ENCODE measurements around the gene SHANK3. TPM values are rescaled to one million over a fixed set of nuclear protein-coding genes. Genes with fewer than 3 reads are reported as not detected.
A peak's percentile ranks its signal among the peaks of the same experiment; 100 is the strongest.

SHANK3 gene
- total and polyA plus RNA-seq, 2 experiments from 2014 or later: 0.10 to 0.97 TPM

GRCh38 chr22:50674606-50675552, 2.3 kb downstream of the SHANK3 start:
- H3K27me3 ChIP-seq (replicated peaks; ENCODE audit: insufficient read depth): peaks cover 12% of the 10 kb centered on the region
- H3K4me3 ChIP-seq: peak overlapping the region; percentile 43; the same call in 1 of the 2 replicates

GRCh38 chr22:50675553-50676179, 3.0 kb downstream of the SHANK3 start:
- H3K4me1 ChIP-seq (ENCODE audit: insufficient read depth): no peaks in the 10 kb centered on the region
- no peaks in the 10 kb centered on the region for H3K9me3 ChIP-seq (ENCODE audit: low read depth)
- H3K9ac ChIP-seq: no peak overlapping the region
- H3K4me2 ChIP-seq (ENCODE audit: unreplicated experiment): no peak overlapping the region
- DNase-seq: no peak
- no peak overlapping the region for H3K4me3 ChIP-seq
- H3F3A ChIP-seq (ENCODE audit: insufficient read depth): no peaks in the 10 kb centered on the region
- no peaks in the 10 kb centered on the region for H3K79me2 ChIP-seq (ENCODE audit: insufficient read depth)
- H3K27me3 ChIP-seq (replicated peaks; ENCODE audit: insufficient read depth): peaks cover 12% of the 10 kb centered on the region
- TF ChIP-seq EZH2 (IDR thresholded peaks at IDR 0.05; ENCODE audit: insufficient read depth, poor library complexity, severe bottlenecking) (no peak), EZH2phosphoT487 (IDR thresholded peaks at IDR 0.05; ENCODE audit: insufficient read depth, low read depth) (no peak)
- no peak overlapping the region for H2AFZ ChIP-seq
- H4K20me1 ChIP-seq (ENCODE audit: insufficient read depth): no peaks in the 10 kb centered on the region
- H3K27ac ChIP-seq: no peak overlapping the region
- no peaks in the 10 kb centered on the region for H3K36me3 ChIP-seq (ENCODE audit: low read depth)
- no peaks in the 10 kb centered on the region for H3K9me2 ChIP-seq (ENCODE audit: insufficient read depth)
- in situ Hi-C loops (cut with MboI): no loop called here
- WGBS, 2 experiments (ENCODE audit: low coverage in 1 of 2, low lambda C conversion rate in 2 of 2, missing lambda C conversion rate in 2 of 2): 70 to 82% methylated on average over 9 of the region's 9 CpGs

More at GRCh38 chr22:50674606-50675552, 2.3 kb downstream of the SHANK3 start:
- TF ChIP-seq EZH2 (IDR thresholded peaks at IDR 0.05; ENCODE audit: insufficient read depth, poor library complexity, severe bottlenecking): no peak
- TF ChIP-seq EZH2phosphoT487 (IDR thresholded peaks at IDR 0.05; ENCODE audit: insufficient read depth, low read depth): no peak
- Histone ChIP-seq H4K20me1 (ENCODE audit: insufficient read depth) (no peaks in the 10 kb centered on the region), H3K9ac (no peak overlapping the region), H2AFZ (no peak overlapping the region), H3F3A (ENCODE audit: insufficient read depth) (no peaks in the 10 kb centered on the region), H3K36me3 (ENCODE audit: low read depth) (no peaks in the 10 kb centered on the region), H3K4me1 (ENCODE audit: insufficient read depth) (no peaks in the 10 kb centered on the region), H3K79me2 (ENCODE audit: insufficient read depth) (no peaks in the 10 kb centered on the region), H3K4me2 (ENCODE audit: unreplicated experiment) (no peak overlapping the region), H3K27ac (no peak overlapping the region), H3K9me3 (ENCODE audit: low read depth) (no peaks in the 10 kb centered on the region), H3K9me2 (ENCODE audit: insufficient read depth) (no peaks in the 10 kb centered on the region)
- 8 to 14% methylated on average over 43 to 55 of the region's 105 CpGs for WGBS, 2 experiments (ENCODE audit: low coverage in 1 of 2, low lambda C conversion rate in 2 of 2, missing lambda C conversion rate in 2 of 2)
- DNase-seq: peak; percentile 44
- in situ Hi-C loops (cut with MboI): no loop called here

GRCh38 chr22:50676180-50676636, 3.6 kb downstream of the SHANK3 start:
- H2AFZ ChIP-seq: no peak overlapping the region
- no peak overlapping the region for H3K4me2 ChIP-seq (ENCODE audit: unreplicated experiment)
- no peaks in the 10 kb centered on the region for H3K36me3 ChIP-seq (ENCODE audit: low read depth)
- no peaks in the 10 kb centered on the region for H3K79me2 ChIP-seq (ENCODE audit: insufficient read depth)
- no peaks in the 10 kb centered on the region for H3K9me3 ChIP-seq (ENCODE audit: low read depth)
- in situ Hi-C loops (cut with MboI): no loop called here
- DNase-seq: no peak
- H4K20me1 ChIP-seq (ENCODE audit: insufficient read depth): no peaks in the 10 kb centered on the region
- H3K4me1 ChIP-seq (ENCODE audit: insufficient read depth): no peaks in the 10 kb centered on the region
- no peak for TF ChIP-seq EZH2phosphoT487 (IDR thresholded peaks at IDR 0.05; ENCODE audit: insufficient read depth, low read depth)
- TF ChIP-seq EZH2 (IDR thresholded peaks at IDR 0.05; ENCODE audit: insufficient read depth, poor library complexity, severe bottlenecking): no peak
- H3K27ac ChIP-seq: no peak overlapping the region
- H3F3A ChIP-seq (ENCODE audit: insufficient read depth): no peaks in the 10 kb centered on the region
- no peak overlapping the region for H3K9ac ChIP-seq
- no peaks in the 10 kb centered on the region for H3K9me2 ChIP-seq (ENCODE audit: insufficient read depth)
- H3K4me3 ChIP-seq: no peak overlapping the region
- H3K27me3 ChIP-seq (replicated peaks; ENCODE audit: insufficient read depth): peaks cover 12% of the 10 kb centered on the region
- 88 to 90% methylated on average over 12 to 14 of the region's 14 CpGs for WGBS, 2 experiments (ENCODE audit: low coverage in 1 of 2, low lambda C conversion rate in 2 of 2, missing lambda C conversion rate in 2 of 2)

GRCh38 chr22:50676661-50677492, 4.3 kb downstream of the SHANK3 start:
- Histone ChIP-seq H3F3A (ENCODE audit: insufficient read depth) (no peaks in the 10 kb centered on the region), H4K20me1 (ENCODE audit: insufficient read depth) (no peaks in the 10 kb centered on the region)

More at GRCh38 chr22:50676661-50677492, 4.3 kb downstream of the SHANK3 start:
- Histone ChIP-seq H3K4me3 (no peak overlapping the region), H2AFZ (no peak overlapping the region), H3K4me1 (ENCODE audit: insufficient read depth) (no peaks in the 10 kb centered on the region), H3K27ac (no peak overlapping the region), H3K27me3 (replicated peaks; ENCODE audit: insufficient read depth) (peaks cover 12% of the 10 kb centered on the region), H3K9me3 (ENCODE audit: low read depth) (no peaks in the 10 kb centered on the region), H3K9me2 (ENCODE audit: insufficient read depth) (no peaks in the 10 kb centered on the region), H3K36me3 (ENCODE audit: low read depth) (no peaks in the 10 kb centered on the region), H3K79me2 (ENCODE audit: insufficient read depth) (no peaks in the 10 kb centered on the region), H3K9ac (no peak overlapping the region), H3K4me2 (ENCODE audit: unreplicated experiment) (no peak overlapping the region)
- WGBS, 2 experiments (ENCODE audit: low coverage in 1 of 2, low lambda C conversion rate in 2 of 2, missing lambda C conversion rate in 2 of 2): 63 to 67% methylated on average over 10 of the region's 10 CpGs
- no peak for TF ChIP-seq EZH2 (IDR thresholded peaks at IDR 0.05; ENCODE audit: insufficient read depth, poor library complexity, severe bottlenecking)
- TF ChIP-seq EZH2phosphoT487 (IDR thresholded peaks at IDR 0.05; ENCODE audit: insufficient read depth, low read depth): no peak
- no peak for DNase-seq
- in situ Hi-C loops (cut with MboI): no loop called here

Data from GM23248 (cell line).